SHP77 (cell line): Measurements from ENCODE around the gene RALGPS1.

Experiments
- DNase-seq, 2 experiments: peaks; one replicate each; lab custom pipeline; 2025; lab: John Stamatoyannopoulos, UW

Gene RALGPS1

DNA sequence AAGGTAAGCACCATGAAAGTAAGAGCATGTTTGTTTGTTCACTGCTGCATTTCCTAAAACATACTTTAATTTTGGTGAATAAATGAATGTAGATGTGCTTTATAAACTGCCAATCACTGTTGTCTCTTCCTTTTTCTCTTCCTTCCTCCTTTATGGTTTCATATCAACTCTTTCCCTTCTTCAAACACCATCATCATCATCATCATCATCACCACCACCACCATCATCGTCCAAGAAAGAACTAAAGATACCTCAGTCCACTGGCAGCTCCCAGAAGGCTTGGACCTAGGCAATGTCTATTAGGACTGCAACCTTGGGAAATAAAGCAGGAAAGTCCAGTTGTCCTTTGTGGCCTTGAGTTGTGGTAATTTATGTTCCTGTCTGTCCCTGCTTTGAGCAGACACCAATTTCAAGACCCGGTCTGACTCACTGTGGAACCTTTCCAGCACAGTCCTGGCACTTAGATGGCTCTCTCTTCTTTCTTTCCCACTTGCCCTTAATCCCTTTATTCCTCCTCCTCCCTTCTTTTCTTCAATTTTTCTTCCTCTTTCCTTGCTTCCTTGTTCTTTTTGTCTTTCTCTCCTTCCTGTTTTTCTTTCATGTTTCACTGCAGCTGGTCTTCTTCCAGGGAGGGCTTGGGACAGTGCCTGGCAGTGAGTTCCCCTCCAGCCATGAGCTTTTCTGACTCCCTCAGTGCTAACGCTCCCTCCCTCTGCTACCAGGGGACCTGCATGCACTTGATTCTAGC is 108.5 kb downstream of the RALGPS1 start:
- no peak for DNase-seq

DNA sequence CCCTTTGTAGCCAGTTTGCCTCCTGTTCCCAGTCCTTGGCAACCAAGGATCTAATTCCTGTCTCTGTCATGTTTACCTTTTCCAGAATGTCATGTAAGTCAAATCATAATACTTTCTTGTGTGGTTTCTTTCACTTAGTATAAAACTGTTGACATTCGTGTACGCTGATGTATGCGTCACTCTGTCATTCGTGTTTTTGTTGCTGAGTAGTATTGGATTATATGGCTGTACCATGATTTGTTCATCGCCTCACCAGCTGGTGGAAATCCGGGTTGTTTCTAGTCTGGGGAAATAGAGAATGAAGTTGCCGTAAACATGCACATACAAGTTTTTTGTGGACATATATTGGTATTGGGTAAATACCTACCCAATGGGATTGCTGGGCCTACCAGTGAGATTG is 110.5 kb downstream of the RALGPS1 start:
- no peak for DNase-seq

DNA sequence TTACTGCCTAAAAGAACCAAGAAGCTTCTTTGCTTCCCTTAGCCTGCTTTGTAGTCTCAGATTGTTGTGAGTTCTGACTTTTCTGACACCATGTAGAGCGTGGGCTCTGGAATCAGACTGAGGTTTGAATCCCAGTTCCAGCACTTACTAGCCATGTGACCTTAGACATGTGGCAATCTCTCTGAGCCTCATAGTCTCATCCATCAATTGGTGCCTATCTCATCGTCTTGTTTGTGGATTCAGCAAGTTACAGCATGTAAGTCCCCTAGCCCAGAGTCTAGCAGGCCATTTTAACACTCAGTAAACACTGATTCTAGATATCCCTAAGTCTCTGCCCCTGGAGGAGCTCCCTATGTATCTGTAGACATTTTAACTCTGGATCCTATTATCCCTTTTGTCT is 113.1 kb downstream of the RALGPS1 start:
- no peak for DNase-seq

DNA sequence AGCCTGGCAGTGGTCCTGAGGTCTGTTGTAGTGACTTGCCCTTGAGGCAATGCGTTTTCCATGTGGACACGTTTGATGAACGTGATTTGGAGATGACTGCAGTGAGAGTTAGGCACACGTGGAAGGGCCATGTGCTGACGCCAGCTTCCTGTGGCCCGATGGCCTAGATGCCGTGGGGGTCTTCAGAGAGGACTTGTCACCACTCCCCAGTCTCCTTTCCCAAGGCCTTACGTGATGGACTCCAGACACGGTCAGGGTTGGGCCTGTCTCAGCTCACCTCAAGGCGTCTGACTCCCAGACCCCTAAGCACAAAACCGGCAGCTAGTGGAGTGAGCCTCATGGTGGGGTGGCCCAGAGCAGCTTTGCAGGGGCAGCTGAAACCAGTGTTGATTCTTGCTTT is 115.0 kb downstream of the RALGPS1 start:
- no peak for DNase-seq

DNA sequence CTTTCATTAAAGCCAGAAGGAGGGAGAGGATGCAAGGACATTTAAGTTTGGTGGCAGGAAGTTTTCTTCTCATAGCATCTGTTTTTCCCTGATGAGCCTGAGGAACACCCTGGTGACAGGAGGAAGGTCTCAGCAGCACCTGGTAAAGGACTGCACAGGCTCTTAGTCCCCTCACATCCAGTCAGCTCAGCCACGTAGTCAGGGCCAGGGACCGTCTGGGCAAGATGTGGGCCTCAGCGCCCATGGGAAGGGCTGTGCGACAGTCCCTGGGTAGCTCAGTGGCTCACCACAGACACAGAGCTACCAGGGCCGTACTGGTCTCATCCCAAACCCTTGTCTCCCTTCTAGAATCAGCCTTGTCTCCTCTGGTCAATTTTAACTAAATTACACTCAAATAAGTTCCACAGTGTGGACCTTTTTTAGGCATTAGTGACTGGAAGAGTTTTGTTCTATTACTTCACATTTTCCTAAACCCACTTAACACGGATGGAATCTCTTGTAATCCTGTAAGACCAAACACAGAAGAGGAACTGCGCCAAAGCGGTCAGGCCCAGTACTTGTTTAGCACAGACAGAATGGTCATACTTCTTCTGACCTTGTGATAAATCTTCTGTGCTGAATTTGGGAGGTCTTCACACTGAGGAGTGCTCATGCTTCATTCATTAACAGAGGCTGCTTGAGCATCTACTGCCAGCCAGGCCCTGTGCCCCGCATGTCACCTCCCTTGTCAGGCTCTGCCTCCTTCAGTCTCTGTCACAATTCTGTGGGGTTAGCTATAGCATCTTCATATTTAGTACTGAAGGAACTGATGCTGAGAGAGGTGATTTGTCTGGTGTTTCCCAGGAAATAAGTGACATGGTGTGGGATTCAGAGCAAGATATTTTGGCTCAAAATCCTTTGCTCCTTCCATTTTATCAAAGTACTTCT is 116.5 kb downstream of the RALGPS1 start:
- DNase-seq: no peak

DNA sequence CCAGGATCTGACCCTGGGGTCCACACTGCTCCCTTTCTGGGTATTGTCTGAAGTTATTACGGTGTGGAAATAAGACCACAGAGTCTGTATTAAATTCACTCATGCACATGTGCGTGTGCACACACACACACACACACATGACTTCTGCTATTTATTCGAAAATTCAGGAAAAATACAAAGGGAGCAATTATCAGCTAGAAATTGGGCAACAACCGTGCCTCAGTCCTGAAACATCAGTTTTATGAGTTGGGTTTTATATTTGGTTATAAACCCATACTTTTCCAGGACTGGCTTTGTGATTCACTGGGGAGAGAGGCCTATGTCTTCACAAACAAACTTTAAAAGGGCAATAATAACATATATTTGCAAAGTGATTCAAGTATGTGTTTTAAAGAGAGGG is 117.7 kb downstream of the RALGPS1 start:
- DNase-seq: no peak

DNA sequence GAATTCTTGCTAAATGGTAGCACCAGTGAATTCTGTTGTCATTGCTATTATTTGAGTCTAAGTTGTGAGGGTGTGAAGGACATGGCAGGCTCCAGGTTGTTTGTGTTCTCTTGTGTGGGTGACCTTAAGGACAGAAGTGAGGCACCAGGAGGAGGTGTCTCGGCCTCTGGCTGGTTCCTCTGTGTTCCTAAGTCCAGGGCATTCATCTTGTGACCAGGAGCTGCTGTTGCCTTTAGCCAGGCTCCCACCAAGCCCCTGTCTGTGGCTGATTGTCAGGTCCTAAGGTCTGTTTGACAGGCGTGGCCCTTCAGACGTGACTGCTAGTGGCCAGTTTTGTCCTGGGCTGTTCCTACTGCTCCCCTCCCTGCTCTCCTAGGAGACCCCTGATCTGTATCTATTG is 118.5 kb downstream of the RALGPS1 start:
- no peak for DNase-seq

DNA sequence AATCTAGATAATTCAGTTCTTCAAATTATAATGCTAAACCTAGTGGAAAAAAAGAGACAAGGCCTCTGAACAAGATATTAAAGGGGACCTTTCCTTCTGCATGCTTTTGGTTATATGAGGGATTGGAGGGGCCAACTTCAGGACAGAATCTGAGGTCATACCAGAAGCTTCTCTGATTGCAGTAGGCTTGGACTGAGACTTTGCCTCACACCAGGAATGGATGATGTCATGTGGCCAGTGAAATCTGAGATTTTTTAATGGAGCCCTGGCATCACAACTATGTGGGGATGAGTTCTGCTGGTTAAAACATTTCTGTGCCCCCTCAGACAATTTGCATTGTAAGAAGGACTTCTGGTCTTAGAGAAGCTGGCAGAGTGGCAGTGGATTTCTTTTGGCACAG is 119.2 kb downstream of the RALGPS1 start:
- DNase-seq: no peak

DNA sequence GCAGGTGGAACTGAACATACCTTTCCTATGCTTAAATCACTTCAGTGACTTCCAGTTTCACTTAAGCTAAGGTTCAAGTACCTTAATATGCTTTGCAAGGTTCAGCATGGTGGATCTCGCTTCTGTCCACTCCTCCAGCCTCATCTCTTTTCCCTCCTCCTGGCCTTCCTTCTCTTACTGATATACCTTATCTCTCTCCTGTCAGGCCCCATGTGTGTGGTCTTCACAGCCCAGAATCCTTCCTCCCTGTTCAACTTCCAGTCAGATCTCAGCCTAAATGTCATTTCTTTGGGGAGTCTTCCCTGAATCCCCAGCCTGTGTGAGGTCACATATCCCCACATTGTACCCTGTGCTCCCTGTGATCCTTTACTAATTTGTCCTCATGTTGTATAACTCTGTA is 120.1 kb downstream of the RALGPS1 start:
- DNase-seq: no peak

DNA sequence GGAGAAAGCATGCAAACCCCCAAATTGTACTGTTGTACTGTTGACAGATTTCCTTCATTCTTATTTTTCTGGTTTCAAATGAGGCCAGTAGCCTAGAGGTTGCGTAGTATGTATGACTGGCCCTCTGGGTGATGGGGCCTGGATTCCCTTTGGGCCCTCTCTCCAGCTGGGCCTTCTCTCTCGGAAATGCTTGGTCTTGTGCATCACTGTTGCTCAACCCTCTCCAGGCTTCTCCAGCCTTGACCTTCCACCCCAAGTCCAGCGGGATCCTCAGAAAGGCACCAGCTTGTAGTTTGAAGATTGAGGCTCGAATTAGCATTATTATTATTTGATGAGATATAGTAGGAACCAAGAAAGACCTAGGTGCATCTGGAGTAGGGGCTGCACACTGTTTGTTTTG is 120.8 kb downstream of the RALGPS1 start:
- DNase-seq: no peak

DNA sequence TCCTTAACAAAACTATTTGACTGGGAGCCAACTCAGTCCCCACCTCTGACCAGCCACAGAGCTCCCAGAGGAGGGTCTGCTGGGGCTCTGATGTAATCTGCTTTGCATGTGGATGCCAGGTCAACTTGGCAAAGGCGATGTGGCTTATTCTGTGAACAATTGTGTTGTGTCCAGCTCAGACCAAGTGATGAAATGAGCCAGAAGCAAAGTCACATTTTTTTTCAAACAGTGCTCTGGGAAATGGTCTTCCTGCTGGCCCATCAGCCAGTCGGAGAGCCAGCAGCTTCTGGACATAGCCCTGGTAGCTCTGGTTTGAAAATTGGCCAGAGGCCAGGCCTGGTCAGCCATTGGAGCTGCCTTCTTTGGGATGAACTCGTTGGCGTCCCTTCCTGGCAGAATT is 121.4 kb downstream of the RALGPS1 start:
- no peak for DNase-seq

DNA sequence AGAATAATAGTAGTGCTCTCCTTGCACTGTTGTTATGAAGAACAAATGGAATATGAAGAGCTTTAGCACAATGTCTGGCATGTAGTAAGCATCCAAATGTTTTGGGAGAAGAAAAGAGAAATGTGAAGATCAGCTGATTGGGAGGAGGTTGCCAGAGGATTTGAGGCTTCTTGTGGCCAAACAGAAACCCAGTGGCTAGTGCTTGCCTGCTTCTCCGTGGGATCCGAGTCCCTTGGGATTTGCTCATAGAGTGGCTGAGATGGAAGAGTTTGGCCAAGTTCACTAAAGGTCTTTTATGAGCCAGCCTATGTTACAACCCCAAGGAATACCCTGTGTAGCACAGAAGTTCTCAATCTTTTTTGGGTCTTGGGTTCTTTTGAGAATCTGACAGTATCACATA is 121.9 kb downstream of the RALGPS1 start:
- no peak for DNase-seq

DNA sequence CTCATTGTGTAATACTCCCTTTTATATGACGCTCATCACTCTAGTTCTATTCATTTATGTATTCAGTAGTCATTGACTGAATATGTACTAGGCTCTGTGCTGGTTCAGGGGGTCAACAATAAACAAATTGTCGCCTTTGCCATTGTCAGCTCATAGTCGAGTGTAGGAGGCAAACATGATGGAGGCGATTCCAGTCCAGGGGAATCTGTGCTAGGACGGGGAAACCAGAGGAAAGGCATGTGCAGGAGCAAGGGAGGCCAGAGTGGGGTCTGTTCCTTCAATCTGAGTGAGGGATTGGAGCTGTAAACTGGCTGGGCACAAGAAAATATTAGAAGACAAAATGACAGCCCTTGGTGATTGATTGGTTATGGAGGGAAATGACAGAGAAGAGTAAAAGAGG is 123.9 kb downstream of the RALGPS1 start:
- DNase-seq: no peak

DNA sequence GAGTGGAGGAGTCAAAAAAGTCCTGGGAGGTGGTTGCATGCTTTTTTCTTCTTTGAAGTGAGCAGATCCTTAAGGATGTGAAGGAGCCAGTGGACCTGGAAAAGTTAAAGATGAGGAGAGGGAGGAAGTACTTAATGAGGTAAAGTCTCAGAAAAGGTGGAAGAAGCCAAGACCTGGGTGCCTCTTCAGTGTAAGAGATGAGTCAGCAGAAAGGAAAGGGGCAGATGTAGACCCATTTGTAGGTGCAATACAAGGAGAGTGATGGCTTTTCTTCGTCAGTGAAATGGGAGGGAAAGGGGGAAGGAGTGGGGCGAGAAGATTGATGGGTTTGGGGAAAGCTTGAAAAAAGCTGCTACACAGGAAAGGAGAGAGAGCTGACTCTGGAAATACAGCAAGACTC is 124.9 kb downstream of the RALGPS1 start:
- no peak for DNase-seq

DNA sequence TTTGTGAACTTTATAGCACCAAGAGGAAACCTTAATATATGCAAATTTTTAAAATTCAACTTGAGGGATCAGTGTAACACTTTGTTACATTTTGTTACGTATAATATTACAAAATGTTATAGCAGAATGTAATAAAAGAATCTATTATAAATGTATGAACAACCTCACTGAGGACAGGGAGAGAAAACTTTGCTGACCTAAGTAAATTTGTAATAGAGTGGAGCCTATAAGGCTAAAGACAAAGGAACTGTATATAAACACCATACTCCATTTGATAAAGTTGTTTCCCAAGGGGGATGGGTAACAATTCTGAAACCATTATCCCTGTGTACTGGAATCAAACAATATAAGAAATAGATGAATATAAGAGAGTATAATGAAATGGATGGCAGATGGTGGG is 130.6 kb downstream of the RALGPS1 start:
- DNase-seq: no peak

DNA sequence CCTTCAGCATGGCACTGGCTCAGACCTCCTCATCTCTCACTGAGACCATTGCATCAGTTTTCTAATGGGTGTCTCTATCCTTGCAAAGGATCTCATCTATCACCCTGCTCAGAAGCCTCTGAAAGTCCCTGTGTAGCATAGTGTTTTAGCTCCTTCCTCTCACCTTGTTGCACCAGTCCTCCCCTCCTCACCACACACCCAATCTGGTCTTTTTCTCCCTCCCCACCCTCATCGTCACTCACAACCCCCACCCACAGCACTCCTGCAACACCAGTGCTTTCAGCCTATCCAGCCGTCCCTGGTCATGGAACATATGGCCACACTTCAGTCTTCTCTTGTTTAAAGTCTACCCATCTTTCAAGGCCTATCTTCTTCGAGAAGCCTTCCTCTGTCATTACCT is 133.4 kb downstream of the RALGPS1 start:
- DNase-seq: no peak

DNA sequence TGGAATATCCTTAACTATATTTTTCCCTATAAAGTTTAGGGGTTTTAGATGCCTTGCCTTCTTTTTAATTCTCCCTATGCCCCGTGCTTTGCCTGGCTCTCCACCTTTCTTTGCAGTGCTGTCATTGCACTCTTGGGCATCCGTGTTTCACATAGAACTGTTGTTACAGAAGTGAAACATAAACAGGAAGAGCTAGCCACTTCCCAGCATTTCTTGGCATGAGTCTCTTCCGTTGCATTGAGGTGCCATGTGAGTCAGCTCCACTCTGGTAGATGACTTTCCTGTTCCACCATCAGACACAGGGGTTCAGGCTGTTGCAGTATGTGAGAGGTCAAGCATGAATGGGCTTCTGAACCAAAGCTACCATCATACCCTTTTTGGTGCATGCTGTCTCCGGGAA is 134.5 kb downstream of the RALGPS1 start:
- DNase-seq: peak in 1 of 2 experiments; percentile 19

DNA sequence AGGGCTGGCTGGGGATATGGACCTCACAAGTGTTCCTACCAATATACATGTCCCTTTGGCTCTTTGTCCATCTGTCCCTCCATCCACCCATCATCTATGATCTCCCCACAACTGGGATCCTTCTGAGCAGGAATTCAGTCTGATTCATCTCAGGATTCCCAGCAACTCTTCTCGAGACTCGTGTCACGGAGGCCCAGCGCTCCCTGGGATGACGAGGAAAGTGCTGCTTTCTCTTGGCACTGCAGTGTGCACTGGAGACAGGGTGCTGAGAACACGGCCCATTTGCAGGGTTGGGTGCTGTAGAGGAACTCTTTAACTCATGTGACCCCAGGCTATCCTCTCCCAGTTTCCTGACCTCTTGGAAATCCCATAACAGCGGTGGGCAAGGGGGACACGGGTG is 135.0 kb downstream of the RALGPS1 start:
- no peak for DNase-seq

DNA sequence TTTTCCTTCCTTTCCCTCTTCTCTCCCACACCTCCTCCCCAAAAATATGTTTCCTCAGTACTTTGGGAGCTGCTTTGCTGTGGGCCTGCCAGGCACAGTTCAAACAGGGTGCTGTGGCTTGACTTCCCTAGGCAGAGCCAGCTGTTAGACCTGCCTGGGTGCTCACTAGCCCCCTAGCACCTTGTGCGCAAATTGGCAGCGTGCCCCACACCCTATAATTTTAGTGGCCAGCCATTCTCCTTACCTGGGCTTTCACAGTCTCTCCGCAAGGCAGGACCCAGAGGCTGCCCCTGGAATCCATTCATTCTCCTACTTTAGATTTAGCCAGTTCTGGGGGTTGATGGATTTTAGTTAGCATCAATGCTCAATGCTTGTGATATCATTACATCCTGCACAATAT is 135.6 kb downstream of the RALGPS1 start:
- no peak for DNase-seq

DNA sequence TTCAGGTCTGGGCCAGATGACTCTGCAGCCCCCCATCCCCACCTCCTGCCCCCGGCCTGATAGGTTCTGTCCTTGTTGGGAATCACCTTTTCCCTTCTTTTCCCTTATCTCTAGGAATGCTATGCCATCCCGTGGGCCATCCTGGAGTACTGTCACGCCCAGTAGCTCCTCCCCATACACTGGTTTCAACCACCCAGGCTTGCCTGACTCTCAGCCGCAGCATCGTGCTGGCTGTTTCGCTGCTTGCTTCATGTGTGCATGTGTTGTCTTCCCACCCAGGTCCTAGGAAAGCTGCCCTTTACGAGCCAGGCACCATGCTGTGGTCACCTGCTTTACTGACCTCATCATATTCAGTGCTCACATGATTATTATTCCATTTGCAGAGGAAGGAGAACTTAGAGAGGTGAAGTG is 136.0 kb downstream of the RALGPS1 start:
- no peak for DNase-seq

DNA sequence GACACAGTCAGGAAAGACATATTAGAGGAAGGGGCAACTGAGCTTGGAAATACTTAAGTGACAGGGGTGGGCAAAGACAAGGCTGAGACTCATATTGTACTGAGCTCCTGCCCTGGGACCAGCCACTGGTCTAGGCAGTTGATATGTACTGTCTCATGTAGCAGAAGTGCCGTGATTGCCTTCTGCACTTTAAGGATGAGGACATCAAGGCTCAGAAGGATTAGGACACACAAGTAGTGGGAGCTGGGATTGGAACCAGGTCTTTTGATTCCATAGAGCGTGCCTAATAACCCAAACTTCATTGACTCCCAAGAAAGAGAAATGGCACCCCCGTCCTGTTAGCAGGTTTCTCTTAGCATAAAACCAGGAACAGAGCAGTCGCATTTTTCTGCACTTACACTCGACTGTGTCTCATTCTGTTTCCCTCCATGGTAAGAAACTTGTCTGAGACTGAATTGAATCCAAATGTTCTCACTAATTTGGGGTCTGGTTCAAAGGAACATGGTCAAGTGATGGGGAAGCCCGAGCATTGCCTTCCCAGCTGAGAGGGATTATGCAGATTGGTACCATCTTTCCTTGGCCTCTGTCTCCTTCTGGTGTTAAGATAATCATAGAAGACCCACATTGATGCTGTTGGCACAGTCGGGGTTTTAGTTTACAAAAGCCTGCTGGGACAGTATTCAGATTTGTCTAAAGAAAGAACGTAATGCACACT is 137.5 kb downstream of the RALGPS1 start:
- no peak for DNase-seq

DNA sequence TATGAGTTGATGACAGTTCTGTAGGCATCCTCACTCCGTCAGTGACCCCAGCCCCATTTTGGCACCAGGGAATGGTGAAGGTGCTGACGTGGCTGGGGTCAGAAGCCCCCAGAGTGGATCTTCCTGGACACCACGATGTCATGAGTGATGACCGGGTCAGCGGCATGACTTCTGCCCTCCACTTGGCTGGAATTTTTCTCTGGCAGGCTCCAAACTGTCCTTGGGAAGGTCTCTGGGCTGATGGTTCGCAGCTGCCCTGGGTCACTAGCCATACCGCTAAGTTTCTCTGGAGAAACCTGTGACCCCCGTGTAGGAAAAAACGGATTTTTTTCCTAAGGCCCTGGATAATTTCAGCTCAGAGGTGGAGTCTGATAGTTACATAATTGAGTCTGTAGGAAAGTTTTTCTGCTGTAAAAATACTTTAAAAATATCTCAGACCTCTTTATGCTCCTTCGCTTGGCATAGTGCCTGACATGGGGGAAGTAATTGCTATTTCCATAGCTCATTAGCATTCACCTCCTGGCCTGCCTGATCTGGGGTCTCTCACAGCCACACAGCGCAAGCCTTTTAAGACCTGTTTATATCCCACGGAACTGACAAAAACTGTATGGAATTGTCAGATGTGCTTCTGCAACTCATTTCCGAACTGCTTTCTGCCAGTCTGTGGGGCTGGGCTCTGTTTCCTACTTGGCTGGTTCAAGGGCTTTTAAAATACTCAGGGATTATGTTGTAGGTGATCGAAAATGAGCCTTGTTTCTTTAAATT is 138.7 kb downstream of the RALGPS1 start:
- DNase-seq: no peak
